T-cell (primary cell): Measurements from ENCODE around the gene SLC16A6. TPM values are rescaled to one million over a fixed set of nuclear protein-coding genes. Genes with fewer than 3 reads are reported as not detected.
"Not testable (repeated sequence)": the region's sequence is repeated elsewhere in the genome, so short reads cannot be mapped to it uniquely, and the experiment has no call there.

Experiments used
- ATAC-seq, 4 experiments: fragments of 200-7000 bp in 3 of 4; fragments of 150-1000 bp in 1 of 4; cut with Tn5 transposase; replicated peaks in 1 of 4; 1 replicate in 3 of 4; 2 replicates in 1 of 4; pipeline ENCODE4 v1.10.0; 2021; ENCODE audit warnings: moderate library complexity in 3 of 4, mild to moderate bottlenecking in 2 of 4, moderate number of reproducible peaks in 1 of 4
- CTCF ChIA-PET, 2 donors: fragments of 300-600 bp; sonication (Branson Sonifier 250); formaldehyde crosslinking; loops; one replicate each; lab custom pipeline; 2022; ENCODE audit warnings: antibody characterized with exemption in 2 of 2; lab: Charles Lee
- POLR2A ChIA-PET, 2 donors: fragments of 300-600 bp; sonication (Branson Sonifier 250); formaldehyde crosslinking; loops; one replicate each; lab custom pipeline; 2022; ENCODE audit warnings: antibody characterized with exemption in 2 of 2; lab: Charles Lee
- DNase-seq, 35 experiments: peaks; one replicate each; pipeline versions ENCODE4 v3.0.0 to v3.0.0-alpha.2; 2013 to 2023
- H3K27ac ChIP-seq: one replicate; pipeline ENCODE4 v1.5.1; 2013; ENCODE audit warnings: low read length
- H3K27me3 ChIP-seq, 2 experiments: replicated peaks in 1 of 2; 1 replicate in 1 of 2; 2 replicates in 1 of 2; pipeline versions ENCODE4 v1.6.1 to v1.7.0; 2013; ENCODE audit warnings: low read length in 1 of 2, mixed read lengths in 1 of 2; ENCODE audit not compliant: control insufficient read depth in 2 of 2, insufficient read depth in 2 of 2; ENCODE audit errors: extremely low read depth in 1 of 2
- H3K36me3 ChIP-seq, 2 donors: 1 replicate in 1 of 2; 2 replicates in 1 of 2; pipeline versions ENCODE4 v1.6.1 to v1.7.0; 2013; ENCODE audit warnings: low read length in 1 of 2; ENCODE audit not compliant: control insufficient read depth in 2 of 2, insufficient read depth in 1 of 2; ENCODE audit errors: extremely low read depth in 1 of 2
- H3K4me1 ChIP-seq, 2 experiments: 1 replicate in 1 of 2; 2 replicates in 1 of 2; pipeline versions ENCODE4 v1.6.1 to v1.7.0; 2013; ENCODE audit warnings: low read length in 2 of 2, mixed read lengths in 1 of 2; ENCODE audit not compliant: insufficient read depth in 2 of 2, control insufficient read depth in 1 of 2; ENCODE audit errors: extremely low read depth in 1 of 2
- H3K4me3 ChIP-seq, 2 donors: 1 replicate in 1 of 2; 2 replicates in 1 of 2; pipeline versions ENCODE4 v1.5.1 to v1.7.0; 2013; ENCODE audit warnings: mild to moderate bottlenecking in 2 of 2, low read length in 1 of 2, moderate library complexity in 1 of 2; ENCODE audit not compliant: control insufficient read depth in 1 of 2; ENCODE audit errors: extremely low read depth in 1 of 2
- H3K9me3 ChIP-seq: 2 replicates; pipeline ENCODE4 v1.7.0; 2013
- H3K27ac Mint-ChIP-seq, 2 donors: one replicate each; pipeline ENCODE4 v1.8.0; 2020 to 2021; ENCODE audit warnings: mild to moderate bottlenecking in 2 of 2, mixed read lengths in 2 of 2
- H3K27me3 Mint-ChIP-seq, 2 donors: one replicate each; pipeline ENCODE4 v1.8.0; 2021 to 2022; ENCODE audit warnings: mixed read lengths in 2 of 2
- H3K36me3 Mint-ChIP-seq: one replicate; pipeline ENCODE4 v1.8.0; 2021; ENCODE audit warnings: mixed read lengths
- H3K4me1 Mint-ChIP-seq, 3 donors: one replicate each; pipeline ENCODE4 v1.8.0; 2020 to 2022; ENCODE audit warnings: mixed read lengths in 3 of 3, mild to moderate bottlenecking in 1 of 3
- H3K4me3 Mint-ChIP-seq, 3 donors: one replicate each; pipeline ENCODE4 v1.8.0; 2020 to 2022; ENCODE audit warnings: mild to moderate bottlenecking in 3 of 3, mixed read lengths in 3 of 3, moderate library complexity in 3 of 3
- H3K9me3 Mint-ChIP-seq, 3 donors: one replicate each; pipeline ENCODE4 v1.8.0; 2020 to 2022; ENCODE audit warnings: mixed read lengths in 3 of 3
- WGBS: methylation state at CpG from one replicate; pipeline ENCODE4 v1.1.5; 2013; ENCODE audit warnings: missing lambda C conversion rate; ENCODE audit not compliant: insufficient coverage; 5-methylcytosine and 5-hydroxymethylcytosine counted together
- total RNA-seq, 35 experiments: library from RNA in 6 of 35; stranded (reverse) in 6 of 35; fragments of 120-200 nt in 1 of 35; gene quantifications; one replicate each; pipeline versions ENCODE4 v1.2.1 to v1.2.4 and lab custom pipeline; 2013 to 2026

SLC16A6 gene
- total RNA-seq, 5 donors from 2014 or later (not counting 1 experiment from before 2014, with no cell fraction given) = 4.4 to 10.5 (median 7.0) TPM

- no peak for DNase-seq
- Histone ChIP-seq H3K27ac (no peak overlapping the region), H3K9me3 (peaks cover 5% of the 10 kb centered on the region), H3K27me3 (no peaks in the 10 kb centered on the region), H3K4me1 (no peaks in the 10 kb centered on the region), H3K4me3 (no peak overlapping the region), H3K36me3 (peaks cover 0 to 36% of the 10 kb centered on the region in 2 donors)
- H3K27ac Mint-ChIP-seq = peak overlapping the region in 1 of 2 donors; percentile 12
- H3K4me1 Mint-ChIP-seq = peaks cover 8 to 15% (median 13%) of the 10 kb centered on the region in 3 donors
- no peaks in the 10 kb centered on the region for H3K27me3 Mint-ChIP-seq
- ChIA-PET POLR2A (interaction anchor here in 1 of 2 donors (0.7 kb wide), 1 partner anchor 73 kb away, joined by 8 read pairs; no protein-coding TSS in a partner anchor), CTCF (interaction anchor here (0.6 to 0.8 kb wide), 3 partner anchors 19 to 186 kb away, joined by 3 to 5 read pairs (median 3); partner anchors contain the start of gene WIPI1 (in 1 of the 2))
- no peak overlapping the region for H3K4me3 Mint-ChIP-seq
- peaks cover 0 to 3% (median 0%) of the 10 kb centered on the region in 3 donors for H3K9me3 Mint-ChIP-seq
- H3K36me3 Mint-ChIP-seq = peaks cover 47% of the 10 kb centered on the region
- ATAC-seq = no peak
- 100% methylated on average over 3 of the region's 5 CpGs for WGBS
Observed at GRCh38 chr17:68277807-68278206, 13.1 kb downstream of the SLC16A6 start.

GRCh38 chr17:68276339-68276738 is 14.6 kb downstream of the SLC16A6 start:
- DNase-seq, H3K4me1 ChIP-seq, H3K27ac Mint-ChIP-seq, H3K9me3 ChIP-seq, POLR2A ChIA-PET, H3K27me3 Mint-ChIP-seq, H3K9me3 Mint-ChIP-seq, H3K27me3 ChIP-seq, H3K27ac ChIP-seq, ATAC-seq, H3K4me3 Mint-ChIP-seq, CTCF ChIA-PET, H3K4me3 ChIP-seq: not testable (repeated sequence)
- H3K36me3 ChIP-seq = peaks cover 0 to 48% of the 10 kb centered on the region in 2 donors
- WGBS = no CpG with 5 or more reads among the region's 3 CpGs
- H3K36me3 Mint-ChIP-seq = peaks cover 48% of the 10 kb centered on the region
- H3K4me1 Mint-ChIP-seq = peaks cover 8 to 11% (median 10%) of the 10 kb centered on the region in 3 donors

GRCh38 chr17:68273722-68274121 is 17.2 kb downstream of the SLC16A6 start:
- H3K27me3 Mint-ChIP-seq = no peaks in the 10 kb centered on the region
- H3K9me3 Mint-ChIP-seq = peaks cover 0 to 3% (median 0%) of the 10 kb centered on the region in 3 donors
- H3K27ac Mint-ChIP-seq = peak overlapping the region in 1 of 2 donors; percentile 37
- Histone ChIP-seq H3K9me3 (peaks cover 5% of the 10 kb centered on the region), H3K4me1 (no peaks in the 10 kb centered on the region), H3K27ac (no peak overlapping the region), H3K4me3 (no peak overlapping the region), H3K27me3 (no peaks in the 10 kb centered on the region), H3K36me3 (peaks cover 0 to 59% of the 10 kb centered on the region in 2 donors)
- CTCF ChIA-PET = interaction anchor here in 1 of 2 donors (0.7 kb wide), 1 partner anchor 234 kb away, joined by 3 read pairs; no protein-coding TSS in a partner anchor
- ATAC-seq (no peak), DNase-seq (no peak)
- H3K36me3 Mint-ChIP-seq = peaks cover 39% of the 10 kb centered on the region
- POLR2A ChIA-PET = no interaction called here
- 99% methylated on average over 7 of the region's 11 CpGs for WGBS
- H3K4me1 Mint-ChIP-seq = no peaks in the 10 kb centered on the region
- H3K4me3 Mint-ChIP-seq = no peak overlapping the region

- Histone ChIP-seq H3K36me3 (peaks cover 0 to 19% of the 10 kb centered on the region in 2 donors), H3K4me1 (peaks cover 0 to 14% of the 10 kb centered on the region in 2 experiments)
- not testable (repeated sequence) for H3K4me3 Mint-ChIP-seq, H3K9me3 ChIP-seq, DNase-seq, H3K4me3 ChIP-seq, H3K27ac ChIP-seq, H3K27ac Mint-ChIP-seq, H3K9me3 Mint-ChIP-seq, H3K27me3 ChIP-seq, ATAC-seq, H3K27me3 Mint-ChIP-seq
- ChIA-PET POLR2A (interaction anchor here (0.6 to 0.8 kb wide), 2 partner anchors 14 to 192 kb away, joined by 5 to 10 read pairs; partner anchors contain the start of gene WIPI1 (in 1 of the 2)), CTCF (interaction anchor here in 1 of 2 donors (1.1 to 4.9 kb wide), 5 partner anchors 73 to 193 kb away, joined by 3 to 22 read pairs (median 4); no protein-coding TSS in a partner anchor)
- Mint-ChIP-seq H3K4me1 (peaks cover 14 to 26% (median 17%) of the 10 kb centered on the region in 3 donors), H3K36me3 (peaks cover 13% of the 10 kb centered on the region)
- no CpG with 5 or more reads among the region's 2 CpGs for WGBS
Observed at GRCh38 chr17:68265833-68266232, 25.1 kb downstream of the SLC16A6 start.

- H3K9me3 ChIP-seq, H3K9me3 Mint-ChIP-seq, H3K36me3 Mint-ChIP-seq, H3K27ac ChIP-seq, H3K27me3 ChIP-seq, H3K27ac Mint-ChIP-seq, H3K4me3 ChIP-seq, H3K4me3 Mint-ChIP-seq, H3K36me3 ChIP-seq, H3K27me3 Mint-ChIP-seq: not testable (repeated sequence)
- H3K4me1 ChIP-seq = peaks cover 12 to 34% of the 10 kb centered on the region in 2 experiments
- peak; percentile 22 to 50 (median 36) for ATAC-seq
- peak in 7 of 35 experiments; percentile 9 to 72 (median 23) for DNase-seq
- 45% methylated on average over 2 of the region's 9 CpGs for WGBS
- H3K4me1 Mint-ChIP-seq = peaks cover 34 to 46% (median 36%) of the 10 kb centered on the region in 3 donors
- ChIA-PET CTCF (interaction anchor here (0.5 to 4.9 kb wide), 12 partner anchors 10 to 201 kb away, joined by 3 to 22 read pairs (median 4); no protein-coding TSS in a partner anchor), POLR2A (interaction anchor here in 1 of 2 donors (0.6 kb wide), 1 partner anchor 236 kb away, joined by 3 read pairs; no protein-coding TSS in a partner anchor)
Observed at GRCh38 chr17:68263101-68263681, 27.7 kb downstream of the SLC16A6 start.

- H3K27ac ChIP-seq, H3K27me3 ChIP-seq, H3K9me3 Mint-ChIP-seq, H3K9me3 ChIP-seq, H3K36me3 Mint-ChIP-seq, H3K27me3 Mint-ChIP-seq, H3K36me3 ChIP-seq, H3K4me3 ChIP-seq, H3K4me3 Mint-ChIP-seq, ATAC-seq, H3K27ac Mint-ChIP-seq, DNase-seq, POLR2A ChIA-PET: not testable (repeated sequence)
- H3K4me1 Mint-ChIP-seq = peaks cover 39 to 53% (median 43%) of the 10 kb centered on the region in 3 donors
- H3K4me1 ChIP-seq = peaks cover 14 to 37% of the 10 kb centered on the region in 2 experiments
- CTCF ChIA-PET = interaction anchor here (0.5 to 4.9 kb wide), 11 partner anchors 10 to 201 kb away, joined by 3 to 22 read pairs (median 4); no protein-coding TSS in a partner anchor
- WGBS = 83% methylated on average over 2 of the region's 2 CpGs
Observed at GRCh38 chr17:68262467-68262866, 28.5 kb downstream of the SLC16A6 start.
